GM19240 (cell line): ENCODE data around the gene KLHL15.
A peak's percentile ranks its signal among the peaks of the same experiment; 100 is the strongest.

Source experiments
- DNase-seq: peaks from one replicate; pipeline ENCODE4 v3.0.0; 2011; ENCODE audit warnings: low spot score; ENCODE audit not compliant: insufficient read length

KLHL15 gene

DNA sequence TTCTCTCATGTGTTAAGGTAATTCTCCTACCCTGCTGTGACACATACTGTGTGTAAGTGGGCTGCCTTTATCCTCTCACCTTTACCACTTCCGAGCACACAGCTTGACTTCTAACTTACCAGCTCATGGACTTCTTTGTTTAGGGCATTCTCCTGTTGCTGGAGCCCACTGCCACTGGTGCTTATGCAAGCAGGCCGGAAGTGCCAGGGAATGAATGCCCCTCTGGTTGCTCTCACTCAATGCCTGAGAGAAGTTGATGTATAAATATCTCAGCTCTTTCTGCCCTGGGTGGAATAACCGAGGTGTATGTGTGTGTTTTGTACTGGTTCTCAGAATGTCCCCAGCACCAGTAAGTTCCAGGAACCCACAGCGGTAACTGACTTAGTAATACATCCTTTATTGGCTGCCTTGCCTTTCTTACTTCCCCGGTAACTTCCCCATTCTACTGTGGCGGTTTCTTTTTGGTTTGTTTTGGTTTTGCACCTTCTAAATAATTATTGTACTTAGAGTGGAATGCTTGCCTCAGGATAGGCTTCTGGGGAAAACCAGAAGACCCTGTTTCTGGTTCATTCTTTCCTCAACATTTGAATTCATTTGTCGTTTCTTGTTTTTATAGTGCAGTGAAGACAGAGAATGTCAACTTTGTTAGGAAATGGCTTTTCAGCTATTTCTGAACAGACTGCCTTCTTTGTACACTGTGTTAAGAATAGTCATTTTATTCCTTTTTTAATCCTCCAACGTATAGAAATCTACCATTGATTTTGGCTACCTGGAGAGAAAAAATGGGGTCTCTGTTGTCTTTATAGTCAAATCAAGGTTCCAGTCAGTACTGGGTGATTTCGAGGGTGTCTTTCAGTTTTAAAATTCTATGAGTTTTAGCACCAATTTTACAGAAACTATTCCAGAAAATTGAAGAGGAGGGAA lies 73.7 kb downstream of the KLHL15 start:
- DNase-seq: peak; percentile 26

DNA sequence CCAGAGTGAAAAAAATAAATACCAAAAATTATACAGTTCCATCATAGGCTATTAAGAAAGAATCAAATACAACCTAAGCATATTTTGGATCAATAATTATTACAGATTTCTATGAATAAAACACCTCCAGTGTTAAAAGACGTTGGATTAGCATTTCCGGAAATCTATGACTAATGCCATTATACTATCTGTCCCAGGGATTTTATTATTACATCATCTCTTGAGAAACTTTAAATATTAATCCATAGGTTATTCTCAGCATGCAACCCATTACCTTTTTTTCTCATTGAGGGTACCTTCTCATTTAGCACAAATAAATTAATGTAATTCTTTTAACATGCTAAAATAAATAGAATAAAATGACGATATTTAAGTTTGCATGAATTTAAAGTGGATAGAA lies 74.6 kb downstream of the KLHL15 start:
- no peak for DNase-seq

DNA sequence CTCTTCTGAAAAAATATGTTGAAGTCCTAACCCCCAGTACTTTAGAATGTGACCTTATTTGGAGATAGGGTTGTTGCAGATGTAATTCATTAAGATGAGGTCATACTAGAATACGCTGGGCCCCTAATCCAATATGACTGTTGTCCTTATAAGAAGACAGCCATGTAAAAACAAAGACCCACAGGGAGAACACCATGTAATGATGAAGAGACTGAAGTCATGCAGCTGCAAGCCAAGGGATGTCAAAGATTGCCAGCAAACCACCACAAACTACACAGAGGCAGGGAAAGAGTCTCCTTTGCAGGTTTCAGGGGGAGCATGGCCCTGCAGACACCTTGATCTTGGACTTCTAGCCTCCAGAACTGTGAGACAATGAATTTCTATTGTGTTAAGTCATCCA lies 81.8 kb downstream of the KLHL15 start:
- DNase-seq: no peak

DNA sequence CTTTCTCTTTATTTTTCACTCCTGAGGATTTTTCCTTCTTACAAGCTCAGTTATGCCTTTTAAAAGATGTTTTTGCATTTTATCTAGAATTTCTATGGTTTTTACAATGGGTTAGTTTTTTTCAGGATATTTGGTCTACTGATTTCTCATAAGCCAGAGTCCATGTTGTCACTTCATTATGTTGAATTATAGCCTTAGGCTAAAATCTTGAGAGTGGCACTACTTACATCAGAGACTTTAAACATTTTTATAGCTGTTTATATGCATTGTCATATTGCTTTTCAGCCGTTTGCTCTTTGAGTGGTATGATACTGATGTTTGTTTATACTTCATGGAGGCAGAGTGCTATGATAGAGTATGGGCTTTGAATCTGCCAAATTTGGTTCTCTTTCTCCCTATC lies 82.8 kb downstream of the KLHL15 start:
- no peak for DNase-seq

DNA sequence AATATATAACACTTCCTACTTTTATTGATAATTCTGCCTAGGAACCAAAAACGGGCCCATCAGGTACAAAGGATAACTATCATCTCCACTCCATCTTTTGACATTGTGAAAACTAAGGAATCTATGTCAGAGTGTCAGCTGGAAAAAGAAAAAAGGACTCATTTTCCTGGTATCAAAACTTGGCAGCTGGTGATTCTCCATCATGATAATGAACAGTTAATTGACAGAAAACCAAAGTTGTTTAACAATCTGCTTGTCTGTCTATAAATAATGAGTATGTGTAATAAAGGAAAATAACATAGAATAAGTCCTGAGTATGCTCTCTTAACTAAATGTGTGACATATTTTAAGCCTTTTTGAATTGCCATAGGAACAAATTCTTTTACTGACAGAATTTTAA lies 87.8 kb downstream of the KLHL15 start:
- DNase-seq: no peak

DNA sequence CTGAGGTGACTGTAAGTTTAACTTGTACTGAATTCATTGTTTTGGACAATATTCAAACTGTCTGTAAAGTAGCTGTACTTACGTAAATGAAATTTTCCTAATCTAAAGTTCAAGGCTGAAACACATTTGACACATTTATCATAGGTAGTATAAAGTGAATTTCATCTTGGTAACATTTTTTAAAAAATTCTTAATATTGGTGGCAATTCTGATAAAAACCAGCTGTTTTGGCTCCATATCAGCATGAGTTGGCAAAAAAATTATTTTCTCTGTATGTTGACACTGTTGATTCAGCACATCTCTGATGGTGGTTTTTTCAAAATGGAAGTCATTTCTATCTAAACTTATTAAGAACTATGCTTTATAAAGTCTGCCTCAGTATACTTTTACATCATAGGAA lies 88.3 kb downstream of the KLHL15 start:
- DNase-seq: no peak

DNA sequence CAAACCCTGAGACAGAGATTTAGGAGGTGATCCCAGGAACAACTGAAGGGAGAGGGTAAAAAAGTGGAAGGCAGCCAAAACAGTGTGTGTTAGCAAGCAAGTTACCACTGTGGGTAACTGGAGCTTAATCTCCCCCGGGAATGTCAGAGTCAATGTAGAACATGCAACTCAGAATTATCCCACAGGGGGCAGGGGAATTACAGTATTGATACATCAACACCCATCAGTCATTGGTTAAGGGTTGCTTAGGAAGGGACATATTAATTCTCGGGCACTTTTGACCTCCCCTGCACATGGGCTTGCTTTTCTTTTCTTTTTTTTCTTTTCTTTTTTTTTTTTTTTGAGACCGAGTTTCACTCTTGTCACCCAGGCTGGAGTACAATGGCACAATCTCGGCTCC lies 89.9 kb downstream of the KLHL15 start:
- DNase-seq: no peak

DNA sequence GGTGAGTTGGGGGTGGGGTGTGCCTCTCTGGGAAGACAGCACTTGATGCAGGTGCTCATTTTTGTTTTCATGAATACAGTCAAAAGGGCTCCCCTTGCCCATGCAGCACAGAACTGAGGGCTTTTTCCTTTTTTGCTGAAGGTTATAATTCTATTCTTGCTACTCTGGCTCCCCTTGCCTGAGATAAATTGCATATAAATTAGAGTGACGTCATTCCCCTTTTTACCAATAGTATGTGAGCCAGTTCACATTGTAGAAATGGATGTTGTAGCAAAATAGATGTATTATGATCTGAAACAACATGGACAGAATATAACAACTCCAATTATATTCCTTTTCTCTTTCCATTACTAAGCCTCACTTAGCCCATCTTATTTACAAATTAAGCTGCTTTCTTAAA lies 90.8 kb downstream of the KLHL15 start:
- no peak for DNase-seq

DNA sequence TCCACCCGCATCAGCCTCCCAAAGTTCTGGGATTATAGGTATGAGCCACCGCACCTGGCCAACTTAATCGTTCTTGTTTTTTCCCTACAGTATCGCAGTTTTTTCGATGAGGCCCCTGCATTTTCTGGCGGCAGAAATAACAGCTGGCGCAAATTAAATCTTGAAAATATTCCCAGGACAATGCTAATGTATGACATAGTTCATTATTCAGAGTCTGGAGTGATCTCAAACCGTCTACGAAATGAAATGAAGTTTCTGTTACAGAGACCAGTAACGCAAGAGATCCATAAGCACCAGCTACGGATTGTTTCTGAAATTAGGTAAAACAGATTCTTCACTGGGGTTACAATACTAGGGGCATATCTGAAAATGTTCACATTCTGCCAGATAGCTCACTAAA lies 91.9 kb downstream of the KLHL15 start:
- no peak for DNase-seq
